Retinal pigment epithelial cell (primary cell): ENCODE results near the gene PPFIBP1.

Experiments used
- DNase-seq: peaks from one replicate; pipeline ENCODE4 v3.0.0-alpha.2; 2010; ENCODE audit warnings: low read depth
- H3K4me3 ChIP-seq: 2 replicates; pipeline ENCODE4 v1.5.1; 2011; ENCODE audit warnings: mild to moderate bottlenecking, low read length, control low read depth, moderate library complexity
- CTCF ChIP-seq: conservative IDR thresholded peaks from 2 replicates; pipeline ENCODE4 v1.5.1; 2011; ENCODE audit warnings: low read depth, low read length, control low read depth, inconsistent platforms

The PPFIBP1 gene

DNA sequence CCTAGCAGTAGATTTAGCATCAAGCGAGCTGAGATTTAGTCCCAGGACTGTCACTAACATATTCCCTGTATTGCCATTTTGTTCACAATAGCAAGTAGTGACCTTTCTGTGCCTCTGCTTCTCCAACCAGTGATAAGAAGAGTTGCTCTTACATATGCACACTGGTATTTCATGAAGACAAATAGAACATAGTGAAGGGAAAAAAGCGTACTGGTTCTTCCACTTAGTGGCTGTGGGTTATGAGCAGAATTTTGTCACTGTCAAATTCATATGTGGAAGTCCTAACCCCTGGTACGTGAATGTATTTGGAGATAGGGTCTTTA is 12.3 kb upstream of the PPFIBP1 start:
- no peak for DNase-seq
- no peak overlapping the region for H3K4me3 ChIP-seq
- TF ChIP-seq CTCF, result no peak

- no peak overlapping the region for H3K4me3 ChIP-seq
- no peak for TF ChIP-seq CTCF
- DNase-seq, result no peak
These were observed 10.7 kb upstream of the PPFIBP1 start for GRCh38 chr12:27513155-27513824.

DNA sequence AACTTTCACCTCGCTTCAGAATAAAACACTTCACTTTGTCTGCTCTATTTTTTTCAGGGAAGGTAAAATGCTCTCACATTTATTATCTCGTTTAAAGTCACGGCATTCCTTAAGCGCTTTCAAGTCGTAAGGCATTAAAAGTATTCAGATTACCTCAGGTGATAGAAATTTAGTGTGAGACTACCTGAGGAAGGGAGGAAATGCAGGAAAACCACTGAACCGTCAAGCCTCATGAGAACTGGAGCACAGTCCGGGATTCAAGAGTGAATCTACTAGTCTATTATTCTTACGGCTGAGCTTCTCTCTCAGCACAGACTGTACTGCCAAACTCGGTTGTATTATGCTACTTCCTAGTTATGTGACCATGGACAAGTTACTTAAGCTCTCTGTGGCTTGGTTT is 8.3 kb upstream of the PPFIBP1 start:
- H3K4me3 ChIP-seq, result no peak overlapping the region
- no peak for TF ChIP-seq CTCF
- no peak for DNase-seq

- no peak for TF ChIP-seq CTCF
- no peak for DNase-seq
- no peak overlapping the region for H3K4me3 ChIP-seq
These were observed 7.4 kb upstream of the PPFIBP1 start for GRCh38 chr12:27516625-27517024.

DNA sequence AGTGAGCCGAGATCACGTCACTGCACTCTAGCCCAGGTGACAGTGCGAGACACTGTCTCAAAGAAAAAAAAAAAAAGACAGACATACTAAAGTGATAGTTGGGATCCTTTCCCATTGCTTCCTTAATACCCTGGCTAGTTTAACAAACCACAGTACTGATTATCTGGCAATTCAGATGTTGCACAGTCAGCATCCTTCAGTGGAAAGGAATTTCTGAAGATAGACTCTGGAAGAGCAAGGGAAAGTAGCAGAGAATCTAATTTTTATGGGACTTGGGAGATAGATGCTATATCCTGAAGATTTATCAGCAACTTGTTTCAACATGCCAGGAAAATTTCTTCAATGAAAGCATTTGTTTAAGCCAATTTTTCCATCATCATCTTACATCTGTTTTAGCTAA is 6.5 kb upstream of the PPFIBP1 start:
- no peak for DNase-seq
- H3K4me3 ChIP-seq, result no peak overlapping the region
- no peak for TF ChIP-seq CTCF

DNA sequence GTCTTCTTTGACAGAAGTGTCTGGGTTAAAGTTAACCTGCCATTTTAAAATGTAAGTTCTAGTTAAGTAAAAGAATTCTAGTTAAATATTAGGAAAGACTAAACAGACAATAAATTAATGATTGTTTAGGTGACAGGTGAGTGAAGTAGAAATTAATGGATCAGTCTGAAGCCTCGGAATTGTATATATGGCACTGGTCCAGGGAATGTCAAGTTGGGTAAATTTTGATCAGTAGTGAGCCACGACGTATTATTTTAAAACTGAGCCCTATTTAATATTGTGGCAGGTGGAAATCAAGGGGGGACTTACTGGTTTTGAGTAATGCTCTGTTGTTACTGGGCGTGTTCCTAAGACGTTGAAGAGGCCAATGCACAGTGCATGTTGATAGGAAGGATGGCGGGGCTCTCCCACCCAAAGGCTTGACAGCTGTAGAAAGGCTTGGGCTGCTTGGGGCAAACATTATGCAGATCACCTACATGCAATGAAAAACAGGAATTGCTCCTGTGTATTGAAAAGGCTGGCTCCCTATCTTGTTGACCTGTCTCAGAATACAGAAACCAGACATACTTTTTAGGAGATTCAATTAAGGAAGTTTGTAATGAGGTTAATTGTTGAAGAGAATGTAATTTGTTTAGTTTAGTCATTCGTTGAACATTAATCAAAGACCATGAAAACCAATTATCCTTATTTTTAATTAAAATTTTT is 5.9 kb upstream of the PPFIBP1 start:
- no peak for TF ChIP-seq CTCF
- no peak overlapping the region for H3K4me3 ChIP-seq
- DNase-seq, result no peak

DNA sequence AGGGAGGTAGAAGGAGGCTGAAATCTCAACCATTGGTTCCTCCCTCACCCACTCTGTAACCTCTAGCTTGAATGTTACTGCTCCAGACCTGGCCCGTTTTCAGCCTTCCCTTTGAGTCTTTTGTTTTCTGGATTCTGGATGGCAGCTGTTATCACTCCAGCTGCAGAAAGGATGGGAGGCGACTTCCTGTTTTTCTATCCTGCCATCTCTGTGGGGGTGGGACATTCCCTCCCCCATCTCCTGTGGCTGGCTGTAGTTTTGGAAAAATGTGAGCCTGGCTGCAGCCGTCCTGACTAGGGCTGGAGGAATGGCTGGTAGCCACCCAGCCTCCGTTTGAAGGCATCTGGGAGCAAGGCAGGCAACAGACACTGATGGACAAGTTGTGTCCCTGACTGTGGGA is 2.9 kb upstream of the PPFIBP1 start:
- no peak for TF ChIP-seq CTCF
- no peak for DNase-seq
- no peak overlapping the region for H3K4me3 ChIP-seq
